Neural cell (in vitro differentiated cells): Measurements from ENCODE around the gene ANKIB1. TPM values are rescaled to one million over a fixed set of nuclear protein-coding genes. Genes with fewer than 3 reads are reported as not detected.

ENCODE experiments used
- H2AFZ ChIP-seq: fragments of 200-600, 300-800 bp; sonication (generic), shearing (Covaris generic); 2 replicates; pipeline ENCODE4 v1.6.0; 2014; ENCODE audit warnings: low read depth, mild to moderate bottlenecking, antibody characterized with exemption, low read length, moderate library complexity
- H3F3A ChIP-seq: fragments of 200-600 bp; shearing (Covaris generic); 2 replicates; pipeline ENCODE4 v1.6.1; 2016; ENCODE audit warnings: mild to moderate bottlenecking, moderate library complexity, mixed read lengths, antibody characterized with exemption, low read length; ENCODE audit not compliant: insufficient read depth, poor library complexity, severe bottlenecking
- H3K27ac ChIP-seq: fragments of 200-600, 300-800 bp; sonication (generic), shearing (Covaris generic); 2 replicates; pipeline ENCODE4 v1.5.1; 2014; ENCODE audit warnings: mild to moderate bottlenecking, low read length, moderate library complexity
- H3K27me3 ChIP-seq: fragments of 300-800, 200-600 bp; sonication (generic), shearing (Covaris generic); 2 replicates; pipeline ENCODE4 v1.6.0; 2014; ENCODE audit warnings: mild to moderate bottlenecking, low read depth, low read length, moderate library complexity; ENCODE audit not compliant: insufficient read depth
- H3K36me3 ChIP-seq: fragments of 300-800, 200-600 bp; sonication (generic), shearing (Covaris generic); 2 replicates; pipeline ENCODE4 v1.5.1; 2014; ENCODE audit warnings: mild to moderate bottlenecking, antibody characterized with exemption, low read length, moderate library complexity; ENCODE audit not compliant: insufficient read depth
- H3K4me2 ChIP-seq: fragments of 300-800, 200-600 bp; sonication (generic), shearing (Covaris generic); 2 replicates; pipeline ENCODE4 v1.6.0; 2014; ENCODE audit warnings: mild to moderate bottlenecking, low read length
- H3K4me3 ChIP-seq: fragments of 300-800, 200-600 bp; sonication (generic), shearing (Covaris generic); 2 replicates; pipeline ENCODE4 v1.5.1; 2014; ENCODE audit warnings: mild to moderate bottlenecking, low read length, moderate library complexity
- H3K79me2 ChIP-seq: fragments of 200-600 bp; shearing (Covaris generic); replicated peaks from 2 replicates; pipeline ENCODE4 v1.6.0; 2014; ENCODE audit warnings: mild to moderate bottlenecking, low read length, moderate library complexity; ENCODE audit not compliant: insufficient read depth
- H3K9ac ChIP-seq: fragments of 300-800, 200-600 bp; sonication (generic), shearing (Covaris generic); 2 replicates; pipeline ENCODE4 v1.6.1; 2016; ENCODE audit warnings: mild to moderate bottlenecking, low read length, mixed read lengths
- H3K9me2 ChIP-seq: fragments of 200-600 bp; shearing (Covaris generic); 2 replicates; pipeline ENCODE4 v1.6.1; 2016; ENCODE audit warnings: mild to moderate bottlenecking, low read length, mixed read lengths; ENCODE audit not compliant: insufficient read depth
- H3K9me3 ChIP-seq: fragments of 200-600, 300-800 bp; sonication (generic), shearing (Covaris generic); 2 replicates; pipeline ENCODE4 v1.6.1; 2016; ENCODE audit warnings: mild to moderate bottlenecking, mixed run types, low read length, moderate library complexity, mixed read lengths
- H4K20me1 ChIP-seq: fragments of 200-600 bp; shearing (Covaris generic); 2 replicates; pipeline ENCODE4 v1.6.1; 2016; ENCODE audit warnings: mild to moderate bottlenecking, mixed run types; ENCODE audit not compliant: insufficient read depth
- EP300 ChIP-seq: fragments of 450-650 bp; conservative IDR thresholded peaks from 2 replicates; pipeline ENCODE4 v1.6.1; 2014; ENCODE audit warnings: antibody characterized with exemption, mild to moderate bottlenecking, moderate library complexity; ENCODE audit not compliant: poor library complexity, severe bottlenecking
- EZH2 ChIP-seq: fragments of 200-600, 300-800 bp; shearing (Covaris generic), sonication (generic); IDR thresholded peaks from 2 replicates; pipeline ENCODE4 v1.6.1; 2014; ENCODE audit warnings: antibody characterized with exemption, low read length, borderline replicate concordance, mild to moderate bottlenecking; ENCODE audit not compliant: insufficient read depth, poor library complexity, severe bottlenecking
- MXI1 ChIP-seq: fragments of 450-650 bp; conservative IDR thresholded peaks from 2 replicates; pipeline ENCODE4 v1.6.1; 2014; ENCODE audit warnings: antibody characterized with exemption, mild to moderate bottlenecking; ENCODE audit not compliant: poor library complexity, severe bottlenecking
- POLR2AphosphoS5 ChIP-seq: IDR thresholded peaks from 2 replicates; pipeline ENCODE4 v1.6.1; 2012
- RAD21 ChIP-seq: fragments of 450-650 bp; conservative IDR thresholded peaks from 2 replicates; pipeline ENCODE4 v1.6.1; 2014; ENCODE audit warnings: antibody characterized with exemption, mild to moderate bottlenecking, moderate library complexity
- SMC3 ChIP-seq: fragments of 450-650 bp; conservative IDR thresholded peaks from 2 replicates; pipeline ENCODE4 v1.6.1; 2014; ENCODE audit warnings: antibody characterized with exemption, mild to moderate bottlenecking, moderate library complexity; ENCODE audit not compliant: poor library complexity
- TAF1 ChIP-seq: IDR thresholded peaks from 2 replicates; pipeline ENCODE4 v1.6.1; 2012; ENCODE audit warnings: low read depth
- polyA plus RNA-seq: library from polyadenylated mRNA; depleted of rRNA; stranded (reverse); fragments of >200 nt; gene quantifications from 2 replicates; pipeline ENCODE4 v1.2.3, GENCODE V29; 2014
- TF ChIP-seq, protein P1 (sequence below): IDR thresholded peaks from 2 replicates; pipeline ENCODE4 v1.6.1; 2012; ENCODE audit warnings: borderline replicate concordance
- TF ChIP-seq, protein P2 (sequence below): fragments of 450-650 bp; IDR thresholded peaks from 2 replicates; pipeline ENCODE4 v1.5.1; 2014; ENCODE audit warnings: antibody characterized with exemption, mild to moderate bottlenecking, moderate library complexity; ENCODE audit not compliant: poor library complexity, severe bottlenecking

Gene ANKIB1
- polyA plus RNA-seq, 1 donor from 2014 or later: 83.0 TPM

DNA sequence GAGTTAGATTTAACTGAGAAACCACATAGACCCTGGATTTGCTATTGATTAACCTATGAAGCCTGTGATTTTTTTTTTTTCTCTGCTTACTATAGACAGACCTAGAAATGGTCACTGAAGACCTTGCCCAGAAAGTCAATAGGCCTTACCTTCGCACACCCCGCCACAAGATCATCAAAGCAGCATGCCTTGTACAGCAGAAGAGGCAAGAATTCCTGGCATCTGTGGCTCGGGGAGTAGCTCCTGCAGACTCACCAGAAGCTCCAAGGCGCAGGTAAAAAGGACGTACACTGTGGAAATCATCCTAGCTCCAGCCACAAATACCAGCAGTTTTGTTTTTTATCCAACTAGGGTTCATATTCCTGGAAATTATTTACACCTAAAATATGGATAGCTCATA lies 145.3 kb downstream of the ANKIB1 start:
- H2AFZ ChIP-seq: no peak overlapping the region
- H4K20me1 ChIP-seq: no peaks in the 10 kb centered on the region
- H3K4me3 ChIP-seq: no peak overlapping the region
- H3K9me2 ChIP-seq: no peaks in the 10 kb centered on the region
- TF ChIP-seq, protein P1, sequence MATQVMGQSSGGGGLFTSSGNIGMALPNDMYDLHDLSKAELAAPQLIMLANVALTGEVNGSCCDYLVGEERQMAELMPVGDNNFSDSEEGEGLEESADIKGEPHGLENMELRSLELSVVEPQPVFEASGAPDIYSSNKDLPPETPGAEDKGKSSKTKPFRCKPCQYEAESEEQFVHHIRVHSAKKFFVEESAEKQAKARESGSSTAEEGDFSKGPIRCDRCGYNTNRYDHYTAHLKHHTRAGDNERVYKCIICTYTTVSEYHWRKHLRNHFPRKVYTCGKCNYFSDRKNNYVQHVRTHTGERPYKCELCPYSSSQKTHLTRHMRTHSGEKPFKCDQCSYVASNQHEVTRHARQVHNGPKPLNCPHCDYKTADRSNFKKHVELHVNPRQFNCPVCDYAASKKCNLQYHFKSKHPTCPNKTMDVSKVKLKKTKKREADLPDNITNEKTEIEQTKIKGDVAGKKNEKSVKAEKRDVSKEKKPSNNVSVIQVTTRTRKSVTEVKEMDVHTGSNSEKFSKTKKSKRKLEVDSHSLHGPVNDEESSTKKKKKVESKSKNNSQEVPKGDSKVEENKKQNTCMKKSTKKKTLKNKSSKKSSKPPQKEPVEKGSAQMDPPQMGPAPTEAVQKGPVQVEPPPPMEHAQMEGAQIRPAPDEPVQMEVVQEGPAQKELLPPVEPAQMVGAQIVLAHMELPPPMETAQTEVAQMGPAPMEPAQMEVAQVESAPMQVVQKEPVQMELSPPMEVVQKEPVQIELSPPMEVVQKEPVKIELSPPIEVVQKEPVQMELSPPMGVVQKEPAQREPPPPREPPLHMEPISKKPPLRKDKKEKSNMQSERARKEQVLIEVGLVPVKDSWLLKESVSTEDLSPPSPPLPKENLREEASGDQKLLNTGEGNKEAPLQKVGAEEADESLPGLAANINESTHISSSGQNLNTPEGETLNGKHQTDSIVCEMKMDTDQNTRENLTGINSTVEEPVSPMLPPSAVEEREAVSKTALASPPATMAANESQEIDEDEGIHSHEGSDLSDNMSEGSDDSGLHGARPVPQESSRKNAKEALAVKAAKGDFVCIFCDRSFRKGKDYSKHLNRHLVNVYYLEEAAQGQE: no peak
- TF ChIP-seq, protein P2, sequence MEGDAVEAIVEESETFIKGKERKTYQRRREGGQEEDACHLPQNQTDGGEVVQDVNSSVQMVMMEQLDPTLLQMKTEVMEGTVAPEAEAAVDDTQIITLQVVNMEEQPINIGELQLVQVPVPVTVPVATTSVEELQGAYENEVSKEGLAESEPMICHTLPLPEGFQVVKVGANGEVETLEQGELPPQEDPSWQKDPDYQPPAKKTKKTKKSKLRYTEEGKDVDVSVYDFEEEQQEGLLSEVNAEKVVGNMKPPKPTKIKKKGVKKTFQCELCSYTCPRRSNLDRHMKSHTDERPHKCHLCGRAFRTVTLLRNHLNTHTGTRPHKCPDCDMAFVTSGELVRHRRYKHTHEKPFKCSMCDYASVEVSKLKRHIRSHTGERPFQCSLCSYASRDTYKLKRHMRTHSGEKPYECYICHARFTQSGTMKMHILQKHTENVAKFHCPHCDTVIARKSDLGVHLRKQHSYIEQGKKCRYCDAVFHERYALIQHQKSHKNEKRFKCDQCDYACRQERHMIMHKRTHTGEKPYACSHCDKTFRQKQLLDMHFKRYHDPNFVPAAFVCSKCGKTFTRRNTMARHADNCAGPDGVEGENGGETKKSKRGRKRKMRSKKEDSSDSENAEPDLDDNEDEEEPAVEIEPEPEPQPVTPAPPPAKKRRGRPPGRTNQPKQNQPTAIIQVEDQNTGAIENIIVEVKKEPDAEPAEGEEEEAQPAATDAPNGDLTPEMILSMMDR: no peak
- no peak for TF ChIP-seq POLR2AphosphoS5
- no peak for TF ChIP-seq MXI1
- no peaks in the 10 kb centered on the region for H3K79me2 ChIP-seq
- H3K9ac ChIP-seq: no peak overlapping the region
- H3K27ac ChIP-seq: no peak overlapping the region
- H3F3A ChIP-seq: no peaks in the 10 kb centered on the region
- no peaks in the 10 kb centered on the region for H3K27me3 ChIP-seq
- peaks cover 10% of the 10 kb centered on the region for H3K36me3 ChIP-seq
- H3K9me3 ChIP-seq: no peaks in the 10 kb centered on the region
- no peak overlapping the region for H3K4me2 ChIP-seq

DNA sequence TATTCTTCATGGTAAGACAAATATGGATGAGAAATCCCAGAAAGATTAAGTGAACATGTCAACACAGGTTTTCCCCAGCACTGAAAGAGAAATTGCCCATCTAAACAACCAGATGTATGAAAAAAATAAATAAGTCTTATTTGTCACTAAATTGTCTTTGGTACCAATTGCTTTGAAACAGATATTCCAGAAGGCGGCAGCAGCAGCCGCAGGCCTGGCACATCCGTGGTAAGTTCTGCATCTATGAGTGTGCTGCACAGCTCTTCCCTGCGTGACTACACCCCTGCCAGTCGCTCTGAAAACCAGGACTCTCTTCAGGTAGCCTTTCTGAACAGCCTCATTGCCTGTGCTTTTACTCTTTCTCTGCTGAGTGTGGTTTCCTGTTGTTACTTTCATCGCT lies 151.8 kb downstream of the ANKIB1 start:
- no peaks in the 10 kb centered on the region for H4K20me1 ChIP-seq

More for the DNA sequence above, 151.8 kb downstream of the ANKIB1 start:
- H3K27ac ChIP-seq: no peak overlapping the region
- H3K36me3 ChIP-seq: peaks cover 6% of the 10 kb centered on the region
- no peaks in the 10 kb centered on the region for H3K27me3 ChIP-seq
- no peak overlapping the region for H3K9ac ChIP-seq
- H3K9me2 ChIP-seq: no peaks in the 10 kb centered on the region
- H3K9me3 ChIP-seq: no peaks in the 10 kb centered on the region
- no peak overlapping the region for H3K4me2 ChIP-seq
- TF ChIP-seq, protein P2: no peak
- no peak for TF ChIP-seq MXI1
- TF ChIP-seq, protein P1: no peak
- no peak for TF ChIP-seq EZH2
- TF ChIP-seq TAF1: no peak
- TF ChIP-seq SMC3: no peak
- no peak for TF ChIP-seq RAD21
- no peak for TF ChIP-seq EP300
- TF ChIP-seq POLR2AphosphoS5: no peak
- no peaks in the 10 kb centered on the region for H3F3A ChIP-seq
- H3K79me2 ChIP-seq: no peaks in the 10 kb centered on the region
- H3K4me3 ChIP-seq: no peak overlapping the region
- no peak overlapping the region for H2AFZ ChIP-seq
